ENCODE data around the gene TAF10.

DNA sequence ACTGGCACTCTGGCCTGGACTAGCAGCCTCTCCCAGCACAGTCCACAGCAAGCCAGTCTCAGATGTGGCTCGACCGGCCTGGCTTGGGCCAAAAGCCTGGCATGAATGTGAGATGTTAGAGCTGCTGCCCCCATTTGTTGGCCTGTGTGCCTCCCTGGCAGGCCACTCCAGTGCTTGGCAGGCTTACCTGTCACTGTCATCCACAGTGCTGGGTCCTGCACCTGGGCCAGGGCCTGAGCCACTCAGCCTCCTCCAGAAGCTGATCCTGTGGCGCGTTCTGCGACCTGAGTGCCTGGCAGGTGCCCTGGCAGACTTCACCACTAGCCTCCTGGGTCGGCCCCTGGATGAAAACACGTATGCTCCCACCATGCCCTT is 44.7 kb downstream of the TAF10 start:
- TF ChIP-seq, protein P1, sequence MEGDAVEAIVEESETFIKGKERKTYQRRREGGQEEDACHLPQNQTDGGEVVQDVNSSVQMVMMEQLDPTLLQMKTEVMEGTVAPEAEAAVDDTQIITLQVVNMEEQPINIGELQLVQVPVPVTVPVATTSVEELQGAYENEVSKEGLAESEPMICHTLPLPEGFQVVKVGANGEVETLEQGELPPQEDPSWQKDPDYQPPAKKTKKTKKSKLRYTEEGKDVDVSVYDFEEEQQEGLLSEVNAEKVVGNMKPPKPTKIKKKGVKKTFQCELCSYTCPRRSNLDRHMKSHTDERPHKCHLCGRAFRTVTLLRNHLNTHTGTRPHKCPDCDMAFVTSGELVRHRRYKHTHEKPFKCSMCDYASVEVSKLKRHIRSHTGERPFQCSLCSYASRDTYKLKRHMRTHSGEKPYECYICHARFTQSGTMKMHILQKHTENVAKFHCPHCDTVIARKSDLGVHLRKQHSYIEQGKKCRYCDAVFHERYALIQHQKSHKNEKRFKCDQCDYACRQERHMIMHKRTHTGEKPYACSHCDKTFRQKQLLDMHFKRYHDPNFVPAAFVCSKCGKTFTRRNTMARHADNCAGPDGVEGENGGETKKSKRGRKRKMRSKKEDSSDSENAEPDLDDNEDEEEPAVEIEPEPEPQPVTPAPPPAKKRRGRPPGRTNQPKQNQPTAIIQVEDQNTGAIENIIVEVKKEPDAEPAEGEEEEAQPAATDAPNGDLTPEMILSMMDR (IDR thresholded peaks at IDR 0.05; ENCODE audit: low read length): no peak
- no peak for TF ChIP-seq EZH2 (optimal IDR thresholded peaks at IDR 0.05; ENCODE audit: low read depth, low read length)
